GM19238 (cell line): Measurements from ENCODE around the gene PTPN13.

Source experiments
- DNase-seq: peaks from one replicate; pipeline ENCODE4 v3.0.0; 2011; ENCODE audit warnings: low spot score; ENCODE audit not compliant: insufficient read length

The PTPN13 gene

DNA sequence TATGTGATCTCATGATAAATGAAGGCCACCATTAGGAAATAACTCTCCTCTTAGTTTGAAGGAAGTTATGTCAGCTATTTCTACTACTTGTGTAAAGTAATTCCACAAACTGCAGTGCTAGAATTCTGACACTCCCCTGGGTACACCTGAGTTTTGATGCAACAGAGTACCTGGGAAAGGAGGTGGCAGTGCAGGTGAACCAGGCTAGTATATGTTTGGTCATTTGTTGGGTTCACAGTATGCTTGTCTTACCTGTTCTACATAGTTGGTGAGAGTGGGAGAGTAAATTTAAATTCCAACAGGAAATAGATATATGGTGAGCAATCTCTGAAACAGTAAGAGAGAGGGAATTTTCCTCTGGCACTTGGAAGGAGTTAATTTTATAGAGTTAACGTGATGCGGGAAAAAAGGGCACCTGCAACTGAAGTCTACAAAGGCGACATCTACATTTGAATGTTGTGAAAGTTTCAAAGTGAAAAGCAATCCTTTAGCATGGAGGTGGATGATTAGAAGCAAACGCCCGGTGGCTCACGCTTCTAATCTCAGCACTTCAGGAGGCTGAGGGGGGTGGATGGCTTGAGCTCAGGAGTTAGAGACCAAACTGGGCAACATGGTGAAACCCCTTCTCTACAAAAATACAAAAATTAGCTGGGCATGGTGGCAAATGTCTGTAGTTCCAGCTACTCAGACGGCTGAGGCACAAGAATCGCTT is 263.4 kb downstream of the PTPN13 start:
- DNase-seq, result no peak
